Measurements from ENCODE around the gene SH2D3C. TPM values are rescaled to one million over a fixed set of nuclear protein-coding genes. Genes with fewer than 3 reads are reported as not detected.
A peak's percentile ranks its signal among the peaks of the same experiment; 100 is the strongest.

Gene SH2D3C
- total RNA-seq, 4 donors from 2014 or later = 7.1 to 33.6 (median 17.2) TPM

DNA sequence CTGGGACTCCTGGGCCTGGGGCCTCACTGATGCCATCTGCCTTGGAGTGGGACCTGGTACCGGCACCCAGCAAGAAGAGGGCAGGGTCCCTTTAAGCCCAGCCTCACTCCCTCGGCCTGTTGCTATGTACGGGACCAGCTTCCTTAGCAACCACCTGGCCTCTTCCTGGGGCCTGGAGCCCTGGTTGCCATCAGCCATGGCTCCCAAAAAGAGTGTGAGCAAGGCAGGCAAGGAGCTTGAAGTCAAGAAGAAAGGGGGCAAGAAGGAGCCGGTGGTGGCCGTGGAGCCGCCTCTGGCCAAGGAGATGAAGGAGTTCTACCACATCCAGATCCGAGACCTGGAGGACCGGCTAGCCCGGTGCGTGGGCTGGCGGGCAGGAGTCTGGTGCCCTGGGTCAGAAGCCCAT lies 71.6 kb downstream of the SH2D3C start, which contains the start of gene CFAP157:
Gene CFAP157 (plus strand): TSS at position 153 of the 406 bp plus-strand sequence. CDS start 44 bp downstream, at position 197.
- DNase-seq (ENCODE audit: low spot score) = no peak
- no peak for ATAC-seq (ENCODE audit: low FRiP score)
- TF ChIP-seq, protein P1, sequence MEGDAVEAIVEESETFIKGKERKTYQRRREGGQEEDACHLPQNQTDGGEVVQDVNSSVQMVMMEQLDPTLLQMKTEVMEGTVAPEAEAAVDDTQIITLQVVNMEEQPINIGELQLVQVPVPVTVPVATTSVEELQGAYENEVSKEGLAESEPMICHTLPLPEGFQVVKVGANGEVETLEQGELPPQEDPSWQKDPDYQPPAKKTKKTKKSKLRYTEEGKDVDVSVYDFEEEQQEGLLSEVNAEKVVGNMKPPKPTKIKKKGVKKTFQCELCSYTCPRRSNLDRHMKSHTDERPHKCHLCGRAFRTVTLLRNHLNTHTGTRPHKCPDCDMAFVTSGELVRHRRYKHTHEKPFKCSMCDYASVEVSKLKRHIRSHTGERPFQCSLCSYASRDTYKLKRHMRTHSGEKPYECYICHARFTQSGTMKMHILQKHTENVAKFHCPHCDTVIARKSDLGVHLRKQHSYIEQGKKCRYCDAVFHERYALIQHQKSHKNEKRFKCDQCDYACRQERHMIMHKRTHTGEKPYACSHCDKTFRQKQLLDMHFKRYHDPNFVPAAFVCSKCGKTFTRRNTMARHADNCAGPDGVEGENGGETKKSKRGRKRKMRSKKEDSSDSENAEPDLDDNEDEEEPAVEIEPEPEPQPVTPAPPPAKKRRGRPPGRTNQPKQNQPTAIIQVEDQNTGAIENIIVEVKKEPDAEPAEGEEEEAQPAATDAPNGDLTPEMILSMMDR (IDR thresholded peaks at IDR 0.05) = no peak

DNA sequence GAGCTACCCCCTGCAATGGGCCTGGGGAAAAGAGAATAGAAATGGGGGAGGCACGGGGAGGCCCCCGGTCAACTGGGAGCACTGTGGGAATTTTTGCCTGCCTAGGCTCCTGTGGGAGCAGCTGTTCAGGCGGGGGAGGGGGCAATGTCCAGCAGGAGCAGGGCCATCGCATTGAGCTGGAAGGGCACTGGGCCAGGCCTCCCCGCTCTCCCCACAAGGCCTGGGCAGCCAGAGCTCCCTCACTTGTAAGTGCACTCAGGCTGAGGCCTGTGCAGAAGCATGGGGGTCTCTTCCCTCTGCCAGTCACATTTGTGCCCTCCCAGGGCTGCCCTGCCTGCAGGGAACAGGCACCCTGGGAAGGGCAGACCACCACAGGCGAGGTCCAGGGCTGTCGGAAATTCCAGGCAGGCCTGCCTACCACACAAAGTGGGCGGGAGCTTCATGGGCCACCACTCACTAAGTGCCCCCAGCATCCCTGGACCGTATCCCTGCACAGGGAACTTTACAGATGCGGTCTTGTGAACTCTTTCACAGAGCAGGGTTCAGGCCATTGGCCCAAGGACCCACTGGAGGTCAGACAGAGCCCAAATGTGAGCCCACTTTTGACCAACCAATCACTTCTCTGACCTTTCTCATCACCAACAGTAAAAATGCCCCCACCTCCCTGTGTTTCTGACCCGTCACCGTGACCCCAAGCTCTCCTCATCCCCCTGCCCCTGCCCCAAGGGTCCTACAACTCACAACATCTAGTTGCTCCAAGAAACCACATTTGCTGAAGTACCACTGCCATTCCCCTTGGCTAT lies 72.7 kb downstream of the SH2D3C start:
- TF ChIP-seq, protein P1 (IDR thresholded peaks at IDR 0.05) = no peak
- ATAC-seq (ENCODE audit: low FRiP score) (no peak), DNase-seq (ENCODE audit: low spot score) (no peak)

DNA sequence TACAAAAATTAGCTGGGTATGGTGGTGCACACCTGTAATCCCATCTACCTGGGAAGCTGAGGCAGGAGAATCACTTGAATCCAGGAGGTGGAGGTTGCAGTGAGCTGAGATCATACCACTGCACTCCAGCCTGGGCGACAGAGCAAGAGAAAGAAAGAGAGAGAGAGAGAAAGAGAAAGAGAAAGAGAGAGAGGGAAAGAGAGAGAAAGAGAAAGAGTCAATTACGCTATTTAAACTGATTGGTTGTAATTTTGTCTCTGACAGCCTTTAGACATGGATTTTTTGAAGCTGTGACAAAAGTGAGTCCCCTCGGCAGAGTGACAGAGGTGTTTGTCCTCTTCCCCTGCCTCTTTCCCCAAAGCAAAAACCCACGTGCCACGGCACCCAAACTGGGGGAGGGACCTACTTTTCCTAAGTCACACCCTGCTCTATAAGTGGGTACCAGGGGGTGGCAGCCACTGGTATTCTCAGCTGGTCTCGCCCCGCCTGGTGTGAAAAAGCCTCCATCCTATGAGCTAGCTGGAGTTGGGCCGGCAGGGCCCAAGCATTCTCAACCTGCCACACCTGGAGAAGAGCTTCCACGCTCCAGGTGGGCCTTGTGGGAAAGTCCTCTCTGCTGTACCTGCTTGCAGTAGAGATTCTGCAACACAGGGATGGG lies 75.0 kb downstream of the SH2D3C start:
- TF ChIP-seq, protein P1 (IDR thresholded peaks at IDR 0.05) = no peak
- ATAC-seq (ENCODE audit: low FRiP score) = no peak
- DNase-seq (ENCODE audit: low spot score) = no peak

DNA sequence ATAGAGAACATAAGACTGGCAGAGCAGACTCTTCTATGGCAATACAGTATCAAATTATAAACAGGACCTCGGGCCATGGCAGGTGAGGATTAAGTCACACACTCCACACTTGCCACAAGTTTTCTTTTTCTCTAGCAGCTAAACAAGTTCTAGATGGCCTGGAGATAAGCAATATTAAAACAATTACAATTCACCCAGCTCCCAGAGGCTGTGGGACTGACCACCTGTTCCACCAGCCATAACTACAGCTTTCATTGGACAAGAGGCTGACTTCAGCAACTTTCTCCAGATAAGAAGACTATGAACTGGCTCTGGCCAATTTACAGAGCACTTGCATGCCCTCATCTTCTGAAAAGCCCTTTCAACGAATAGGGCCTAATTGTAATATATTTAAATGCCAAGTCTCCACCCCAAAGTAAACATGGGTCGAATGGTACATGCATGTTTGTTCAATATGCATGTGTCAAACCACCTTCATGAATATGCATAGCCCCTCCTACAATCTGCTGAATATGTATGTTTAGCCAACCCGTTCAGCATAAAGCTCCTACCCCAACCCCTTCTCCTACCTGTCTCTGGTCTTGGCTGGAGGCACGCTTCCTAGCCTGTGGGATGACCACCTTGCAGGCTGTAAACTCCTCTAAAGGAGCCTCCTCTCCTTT lies 77.7 kb downstream of the SH2D3C start:
- TF ChIP-seq, protein P1 (IDR thresholded peaks at IDR 0.05) = no peak
- ATAC-seq (ENCODE audit: low FRiP score) (no peak), DNase-seq (ENCODE audit: low spot score) (no peak)

DNA sequence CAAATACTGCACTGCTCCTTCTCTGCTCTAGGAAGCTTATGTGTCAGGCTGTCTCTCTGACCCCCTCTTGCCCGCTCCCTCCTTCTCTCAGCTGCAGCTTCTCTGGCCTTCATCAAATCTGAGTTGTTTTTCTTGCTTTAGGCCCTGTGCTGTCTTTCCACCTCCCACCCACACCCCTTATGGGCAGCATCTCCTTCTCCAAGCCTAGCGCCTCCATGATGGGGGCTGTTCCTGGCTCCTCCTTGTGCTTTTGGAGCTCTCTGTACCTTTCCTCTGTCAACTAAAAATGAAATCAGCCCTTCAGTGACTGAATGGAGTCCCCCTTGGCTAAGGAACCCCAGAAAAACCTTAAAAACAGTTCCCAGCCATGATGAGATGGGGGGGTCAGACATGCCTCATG lies 78.3 kb downstream of the SH2D3C start:
- DNase-seq (ENCODE audit: low spot score) = no peak
- TF ChIP-seq, protein P1 (IDR thresholded peaks at IDR 0.05) = no peak

DNA sequence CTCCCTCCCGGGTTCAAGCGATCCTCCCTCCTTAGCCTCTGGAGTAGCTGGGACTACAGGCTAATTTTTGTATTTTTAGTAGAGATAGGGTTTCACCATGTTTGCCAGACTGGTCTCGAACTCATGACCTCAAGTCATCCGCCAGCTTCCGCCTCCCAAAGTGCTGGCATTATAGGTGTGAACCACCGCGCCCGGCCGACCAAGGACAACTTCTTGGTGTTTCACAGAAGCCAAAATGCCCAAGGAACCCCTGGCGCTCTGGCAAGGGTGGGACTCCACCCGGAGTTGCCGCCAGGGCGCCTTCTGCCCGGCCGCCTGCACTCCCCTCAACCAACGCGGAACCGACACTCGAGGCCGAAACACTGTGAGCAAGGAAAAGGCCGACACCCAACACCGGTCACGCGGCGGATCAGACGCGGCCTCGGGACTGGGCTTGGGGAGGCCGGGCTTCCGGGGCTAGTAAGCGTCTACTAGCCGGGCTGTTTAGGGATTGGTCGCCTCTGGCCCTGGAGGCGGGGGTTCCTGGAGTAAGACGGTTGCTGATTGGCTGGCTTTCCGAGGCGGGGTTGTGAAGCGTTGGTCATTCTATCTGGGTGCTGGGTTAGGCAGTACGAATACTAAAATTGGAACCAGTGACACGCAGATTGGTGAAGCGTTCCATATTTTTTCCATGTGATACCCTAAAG lies 79.3 kb downstream of the SH2D3C start:
- peak; percentile 92 for DNase-seq (ENCODE audit: low spot score)
- peak; percentile 99 for ATAC-seq (ENCODE audit: low FRiP score)
- TF ChIP-seq, protein P1 (IDR thresholded peaks at IDR 0.05) = no peak

More for the DNA sequence above, 78.3 kb downstream of the SH2D3C start:
- ATAC-seq (ENCODE audit: low FRiP score) = no peak

All from omental fat pad (tissue), 4 donors.